HG03439 (cell line): ENCODE data around the gene NPIPA3.
A peak's percentile ranks its signal among the peaks of the same experiment; 100 is the strongest.
"Not testable (repeated sequence)": the region's sequence is repeated elsewhere in the genome, so short reads cannot be mapped to it uniquely, and the experiment has no call there.

Source experiments
- ATAC-seq: cut with Tn5 transposase; IDR thresholded peaks from one replicate; pipeline ENCODE4 v1.9.1; 2021; ENCODE audit warnings: mild to moderate bottlenecking, moderate library complexity; ENCODE audit not compliant: unreplicated experiment

NPIPA3 gene

GRCh38 chr16:14741794-14742193 is 38.6 kb downstream of the NPIPA3 start:
- ATAC-seq = not testable (repeated sequence)

DNA sequence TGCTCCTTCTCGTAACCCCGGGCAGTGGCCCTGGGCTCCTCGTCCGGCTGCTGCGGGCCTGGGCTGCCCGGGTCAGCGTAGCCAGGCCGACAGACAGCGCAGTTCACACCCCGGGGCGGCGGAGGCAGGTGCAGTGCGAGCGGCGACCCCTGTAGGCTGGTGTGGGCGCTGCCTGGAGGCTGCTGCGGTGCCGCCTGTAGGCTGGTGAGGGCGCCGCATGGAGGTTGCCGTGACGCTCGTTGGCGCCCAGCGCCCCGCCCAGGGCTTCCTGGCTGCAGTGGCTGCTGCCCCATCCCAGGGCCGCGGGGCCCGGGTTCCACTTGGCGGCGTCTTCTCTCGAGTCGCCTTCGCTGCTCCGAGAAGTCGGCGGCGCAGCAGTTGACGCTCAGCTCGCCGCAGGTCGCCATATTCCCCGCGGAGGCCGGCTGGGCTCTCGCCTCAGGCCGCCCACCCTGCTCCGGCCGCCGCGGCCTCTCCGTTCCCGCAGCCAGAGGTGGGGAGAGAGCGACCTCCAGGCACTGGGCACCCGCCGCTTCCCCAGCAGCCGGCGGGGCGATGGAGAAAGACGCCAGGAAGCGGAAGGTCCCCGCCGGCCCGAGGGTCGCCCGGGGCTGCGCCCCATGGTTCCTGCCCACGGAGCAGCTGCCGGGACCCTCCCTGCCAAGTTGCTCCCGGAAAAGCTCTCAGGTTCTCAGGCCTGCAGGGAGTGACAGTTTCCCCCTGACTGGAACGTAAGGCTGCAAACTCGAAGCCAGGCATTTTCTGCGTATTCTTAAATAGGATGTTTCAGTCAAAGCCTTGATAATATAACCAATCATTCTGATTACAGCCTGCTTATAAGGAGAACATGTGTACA is 39.3 kb downstream of the NPIPA3 start, which contains the start of gene NPIPA2:
Gene NPIPA2, plus strand, starts transcription at position 261 of the 856 bp plus-strand sequence. CDS start 5,533 bp downstream, outside the sequence.
- peak; percentile 98 for ATAC-seq

DNA sequence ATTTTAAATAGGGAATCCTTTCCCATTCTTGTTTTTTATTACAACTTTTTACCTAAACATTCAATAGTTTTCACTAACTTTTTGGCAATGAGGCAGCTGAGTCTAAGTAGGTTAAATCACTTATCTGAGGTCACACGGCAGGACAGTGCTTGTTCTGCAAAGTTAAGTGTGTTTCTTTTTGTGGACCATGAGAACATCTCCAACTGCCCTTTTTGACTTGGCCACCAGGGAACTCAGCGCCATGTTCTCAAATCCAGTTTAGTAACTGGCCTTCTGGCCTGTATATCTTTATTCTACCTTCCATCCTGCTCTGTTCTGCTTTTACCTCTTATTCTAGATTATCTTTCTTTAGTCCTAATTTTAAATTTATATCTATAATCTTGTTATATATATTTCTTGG is 70.4 kb downstream of the NPIPA3 start:
- ATAC-seq = not testable (repeated sequence)

GRCh38 chr16:14775624-14776023 is 72.4 kb downstream of the NPIPA3 start:
- ATAC-seq = not testable (repeated sequence)
